Right lobe of liver (tissue), 4 donors: ENCODE results near the gene TOMM6.

Source experiments
- CTCF ChIP-seq, 4 donors: fragments of 200-600 bp in 3 of 4; fragments of 450-650 bp in 1 of 4; IDR thresholded peaks; one replicate each; pipeline versions ENCODE4 v1.5.1 to v1.8.0; 2016 to 2022; ENCODE audit warnings: antibody characterized with exemption in 4 of 4, mild to moderate bottlenecking in 2 of 4
- POLR2A ChIP-seq: fragments of 450-650 bp; IDR thresholded peaks from one replicate; pipeline ENCODE4 v1.6.1; 2017; ENCODE audit warnings: antibody characterized with exemption, mild to moderate bottlenecking
- donor health status: DM: no; HTN: no; CAD: no.
- donor health status: DM: no; HTN: no; CAD: no.
- donor health status: DM: no; HTN: yes; CAD: no.

- TF ChIP-seq CTCF (IDR thresholded peaks at IDR 0.05): no peak
- no peak for TF ChIP-seq POLR2A
These were observed 2.8 kb upstream of the TOMM6 start for GRCh38 chr6:41784581-41785171.
